ENCODE data around the gene MACROD2.

GRCh38 chr20:16059841-16060240 lies 2064.5 kb downstream of the MACROD2 start:
- TF ChIP-seq, protein P1, sequence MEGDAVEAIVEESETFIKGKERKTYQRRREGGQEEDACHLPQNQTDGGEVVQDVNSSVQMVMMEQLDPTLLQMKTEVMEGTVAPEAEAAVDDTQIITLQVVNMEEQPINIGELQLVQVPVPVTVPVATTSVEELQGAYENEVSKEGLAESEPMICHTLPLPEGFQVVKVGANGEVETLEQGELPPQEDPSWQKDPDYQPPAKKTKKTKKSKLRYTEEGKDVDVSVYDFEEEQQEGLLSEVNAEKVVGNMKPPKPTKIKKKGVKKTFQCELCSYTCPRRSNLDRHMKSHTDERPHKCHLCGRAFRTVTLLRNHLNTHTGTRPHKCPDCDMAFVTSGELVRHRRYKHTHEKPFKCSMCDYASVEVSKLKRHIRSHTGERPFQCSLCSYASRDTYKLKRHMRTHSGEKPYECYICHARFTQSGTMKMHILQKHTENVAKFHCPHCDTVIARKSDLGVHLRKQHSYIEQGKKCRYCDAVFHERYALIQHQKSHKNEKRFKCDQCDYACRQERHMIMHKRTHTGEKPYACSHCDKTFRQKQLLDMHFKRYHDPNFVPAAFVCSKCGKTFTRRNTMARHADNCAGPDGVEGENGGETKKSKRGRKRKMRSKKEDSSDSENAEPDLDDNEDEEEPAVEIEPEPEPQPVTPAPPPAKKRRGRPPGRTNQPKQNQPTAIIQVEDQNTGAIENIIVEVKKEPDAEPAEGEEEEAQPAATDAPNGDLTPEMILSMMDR (IDR thresholded peaks at IDR 0.05; ENCODE audit: insufficient read depth, low read depth, low read length) = no peak
- TF ChIP-seq EZH2 (IDR thresholded peaks at IDR 0.05; ENCODE audit: insufficient read depth, low read length) = no peak
